Measurements from ENCODE around the gene FBXO11.

- TF ChIP-seq, protein P1, sequence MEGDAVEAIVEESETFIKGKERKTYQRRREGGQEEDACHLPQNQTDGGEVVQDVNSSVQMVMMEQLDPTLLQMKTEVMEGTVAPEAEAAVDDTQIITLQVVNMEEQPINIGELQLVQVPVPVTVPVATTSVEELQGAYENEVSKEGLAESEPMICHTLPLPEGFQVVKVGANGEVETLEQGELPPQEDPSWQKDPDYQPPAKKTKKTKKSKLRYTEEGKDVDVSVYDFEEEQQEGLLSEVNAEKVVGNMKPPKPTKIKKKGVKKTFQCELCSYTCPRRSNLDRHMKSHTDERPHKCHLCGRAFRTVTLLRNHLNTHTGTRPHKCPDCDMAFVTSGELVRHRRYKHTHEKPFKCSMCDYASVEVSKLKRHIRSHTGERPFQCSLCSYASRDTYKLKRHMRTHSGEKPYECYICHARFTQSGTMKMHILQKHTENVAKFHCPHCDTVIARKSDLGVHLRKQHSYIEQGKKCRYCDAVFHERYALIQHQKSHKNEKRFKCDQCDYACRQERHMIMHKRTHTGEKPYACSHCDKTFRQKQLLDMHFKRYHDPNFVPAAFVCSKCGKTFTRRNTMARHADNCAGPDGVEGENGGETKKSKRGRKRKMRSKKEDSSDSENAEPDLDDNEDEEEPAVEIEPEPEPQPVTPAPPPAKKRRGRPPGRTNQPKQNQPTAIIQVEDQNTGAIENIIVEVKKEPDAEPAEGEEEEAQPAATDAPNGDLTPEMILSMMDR (IDR thresholded peaks at IDR 0.05): no peak
- no peak for TF ChIP-seq POLR2AphosphoS5 (IDR thresholded peaks at IDR 0.05; ENCODE audit: low read depth, low read length)
- no peak for TF ChIP-seq REST (IDR thresholded peaks at IDR 0.05; ENCODE audit: insufficient read depth in 1 of 2, low read depth in 2 of 2, low read length in 1 of 2)
- TF ChIP-seq TCF7L2 (IDR thresholded peaks at IDR 0.05; ENCODE audit: low read depth, low read length): no peak
- no peak for TF ChIP-seq SIN3A (IDR thresholded peaks at IDR 0.05; ENCODE audit: borderline replicate concordance, insufficient read depth, low read depth, low read length)
These were observed 37.5 kb downstream of the FBXO11 start for GRCh38 chr2:47868611-47869352.
